GM18951 (cell line): ENCODE results near the gene TPRG1L.

Experiments used
- POLR2A ChIP-seq: IDR thresholded peaks from 4 replicates; pipeline ENCODE4 v1.6.1; 2011; ENCODE audit warnings: mild to moderate bottlenecking; ENCODE audit not compliant: insufficient read length, insufficient read depth; ENCODE audit errors: extremely low read depth
- in situ Hi-C: fragments of 300-500 bp; cut with MboI; formaldehyde crosslinking; loops from one replicate; pipeline ENCODE4 v1.12.0; 2022; ENCODE audit warnings: low sequenced_read_pairs, mixed read lengths, inconsistent platforms; ENCODE audit not compliant: unreplicated experiment

TPRG1L gene

GRCh38 chr1:3668148-3668547, 43.3 kb downstream of the TPRG1L start:
- in situ Hi-C loops, result no loop called here
- TF ChIP-seq POLR2A, result no peak

- in situ Hi-C loops, result no loop called here
- TF ChIP-seq POLR2A, result no peak
These were observed 43.9 kb downstream of the TPRG1L start for GRCh38 chr1:3668585-3669300.

GRCh38 chr1:3669421-3669821, 44.6 kb downstream of the TPRG1L start:
- no peak for TF ChIP-seq POLR2A
- in situ Hi-C loops, result no loop called here

- in situ Hi-C loops, result no loop called here
- TF ChIP-seq POLR2A, result no peak
These were observed 45.2 kb downstream of the TPRG1L start for GRCh38 chr1:3669971-3670431.

- in situ Hi-C loops, result no loop called here
- no peak for TF ChIP-seq POLR2A
These were observed 46.0 kb downstream of the TPRG1L start for GRCh38 chr1:3670823-3671265.

- TF ChIP-seq POLR2A, result no peak
- in situ Hi-C loops, result no loop called here
These were observed 46.8 kb downstream of the TPRG1L start for GRCh38 chr1:3671371-3672180.

GRCh38 chr1:3672231-3672970, 47.6 kb downstream of the TPRG1L start:
- in situ Hi-C loops, result no loop called here
- no peak for TF ChIP-seq POLR2A

- no peak for TF ChIP-seq POLR2A
- in situ Hi-C loops, result no loop called here
These were observed 48.2 kb downstream of the TPRG1L start for GRCh38 chr1:3672971-3673361.

- in situ Hi-C loops, result no loop called here
- TF ChIP-seq POLR2A, result peak; percentile 40
These were observed 48.7 kb downstream of the TPRG1L start for GRCh38 chr1:3673381-3674099.

- no peak for TF ChIP-seq POLR2A
- in situ Hi-C loops, result no loop called here
These were observed 49.6 kb downstream of the TPRG1L start for GRCh38 chr1:3674100-3675094.

- in situ Hi-C loops, result no loop called here
- TF ChIP-seq POLR2A, result no peak
These were observed 50.6 kb downstream of the TPRG1L start for GRCh38 chr1:3675436-3675835.
